RCC 7860 (cell line): Measurements from ENCODE around the gene CHTF8.
A peak's percentile ranks its signal among the peaks of the same experiment; 100 is the strongest.
"Not testable (repeated sequence)": the region's sequence is repeated elsewhere in the genome, so short reads cannot be mapped to it uniquely, and the experiment has no call there.

Experiments
- DNase-seq: peaks from one replicate; pipeline ENCODE4 v3.0.0-alpha.2; 2015; ENCODE audit warnings: low spot score
- FAIRE-seq: peaks from 2 replicates; lab custom pipeline; 2012; peaks lifted over from hg19 to GRCh38; lab: Jason Lieb, UNC

CHTF8 gene

GRCh38 chr16:69132424-69133252 is at the start of gene CHTF8, which contains the start of gene UTP4:
TSS of gene CHTF8 (minus strand) at chr16:69132588. CDS start at chr16:69121458, 11,130 bp downstream.
TSS of gene UTP4 (plus strand) at chr16:69132649. CDS start at chr16:69133460, 811 bp downstream.
- no peak for FAIRE-seq
- peak; percentile 57 for DNase-seq

GRCh38 chr16:69180011-69180338 is 47.6 kb upstream of the CHTF8 start:
- FAIRE-seq, result no peak
- no peak for DNase-seq

GRCh38 chr16:69179328-69180010 is 47.1 kb upstream of the CHTF8 start:
- peak; percentile 92 for FAIRE-seq
- peak; percentile 81 for DNase-seq

GRCh38 chr16:69176033-69176800 is 43.8 kb upstream of the CHTF8 start:
- DNase-seq, result no peak

GRCh38 chr16:69171325-69172084 is 39.1 kb upstream of the CHTF8 start:
- no peak for FAIRE-seq
- DNase-seq, result no peak

More at GRCh38 chr16:69176033-69176800, 43.8 kb upstream of the CHTF8 start:
- no peak for FAIRE-seq

- FAIRE-seq (no peak), DNase-seq (no peak)
Observed at GRCh38 chr16:69169607-69170352, 37.4 kb upstream of the CHTF8 start.

GRCh38 chr16:69169051-69169450 is 36.7 kb upstream of the CHTF8 start:
- FAIRE-seq (no peak), DNase-seq (no peak)

- DNase-seq (no peak), FAIRE-seq (no peak)
Observed at GRCh38 chr16:69166946-69167930, 34.9 kb upstream of the CHTF8 start.

GRCh38 chr16:69166221-69166833 is 33.9 kb upstream of the CHTF8 start:
- FAIRE-seq, result no peak
- DNase-seq, result no peak

GRCh38 chr16:69165584-69165983 is 33.2 kb upstream of the CHTF8 start:
- DNase-seq (no peak), FAIRE-seq (no peak)

GRCh38 chr16:69160192-69160591 is 27.8 kb upstream of the CHTF8 start:
- FAIRE-seq (no peak), DNase-seq (no peak)

- no peak for FAIRE-seq
- no peak for DNase-seq
Observed at GRCh38 chr16:69157196-69157595, 24.8 kb upstream of the CHTF8 start.

- DNase-seq (peak; percentile 59), FAIRE-seq (peak; percentile 75)
Observed at GRCh38 chr16:69150146-69150865, 17.9 kb upstream of the CHTF8 start.

GRCh38 chr16:69149621-69150020 is 17.2 kb upstream of the CHTF8 start:
- not testable (repeated sequence) for DNase-seq, FAIRE-seq

GRCh38 chr16:69145658-69146057 is 13.3 kb upstream of the CHTF8 start:
- DNase-seq, result no peak
- no peak for FAIRE-seq

- FAIRE-seq (no peak), DNase-seq (no peak)
Observed at GRCh38 chr16:69143116-69143515, 10.7 kb upstream of the CHTF8 start.

- FAIRE-seq (no peak), DNase-seq (no peak)
Observed at GRCh38 chr16:69141936-69142335, 9.5 kb upstream of the CHTF8 start.

- no peak for FAIRE-seq
- no peak for DNase-seq
Observed at GRCh38 chr16:69141014-69141413, 8.6 kb upstream of the CHTF8 start.
